Gastrocnemius medialis (tissue), 4 donors: ENCODE measurements around the gene PPAN. TPM values are rescaled to one million over a fixed set of nuclear protein-coding genes. Genes with fewer than 3 reads are reported as not detected.

ENCODE experiments used
- ATAC-seq, 2 donors: fragments of 150-250 bp; one replicate each; pipeline ENCODE4 v1.9.1; 2016
- DNase-seq, 2 donors: peaks; one replicate each; pipeline ENCODE4 v3.0.0-alpha.2; 2019
- H3K27ac ChIP-seq, 4 donors: fragments of 200-600 bp; sonication (generic); 1 replicate in 1 of 4; 2 replicates in 3 of 4; pipeline ENCODE4 v1.5.1; 2016 to 2018; ENCODE audit warnings: mild to moderate bottlenecking in 2 of 4, moderate library complexity in 1 of 4
- H3K27me3 ChIP-seq, 3 donors: fragments of 200-600 bp; sonication (generic) in 2 of 3; 1 replicate in 1 of 3; 2 replicates in 2 of 3; pipeline versions ENCODE4 v1.5.1 to v1.6.0; 2016 to 2019; ENCODE audit warnings: mild to moderate bottlenecking in 1 of 3, moderate library complexity in 1 of 3
- H3K36me3 ChIP-seq, 2 donors: fragments of 200-600 bp; sonication (generic) in 1 of 2; one replicate each; pipeline ENCODE4 v1.5.1; 2017 to 2018
- H3K4me1 ChIP-seq, 2 donors: fragments of 200-600 bp; sonication (generic) in 1 of 2; one replicate each; pipeline ENCODE4 v1.5.1; 2016 to 2017; ENCODE audit warnings: mild to moderate bottlenecking in 2 of 2
- H3K4me3 ChIP-seq, 4 donors: fragments of 200-600 bp; sonication (generic) in 3 of 4; 1 replicate in 1 of 4; 2 replicates in 3 of 4; pipeline ENCODE4 v1.5.1; 2016 to 2019; ENCODE audit warnings: mild to moderate bottlenecking in 2 of 4
- H3K9me3 ChIP-seq, 3 donors: fragments of 200-600 bp; sonication (generic) in 2 of 3; 1 replicate in 1 of 3; 2 replicates in 2 of 3; pipeline ENCODE4 v1.5.1; 2016 to 2019
- POLR2A ChIP-seq, 2 donors: fragments of 450-650 bp; IDR thresholded peaks; one replicate each; pipeline ENCODE4 v1.6.1; 2017; ENCODE audit warnings: antibody characterized with exemption in 2 of 2, mild to moderate bottlenecking in 2 of 2, moderate library complexity in 2 of 2
- in situ Hi-C, 4 donors: fragments of 200-750 bp; cut with MboI; loops; one replicate each; pipeline versions ENCODE4 v1.15.0 to v1.8.0; 2017; ENCODE audit warnings: low sequenced_read_pairs in 4 of 4
- intact Hi-C: fragments of 100-400 bp; cut with DNase I; formaldehyde crosslinking; loops from one replicate; pipeline ENCODE4 v1.15.1; 2023; ENCODE audit warnings: low total_unique reads
- total RNA-seq, 4 donors: library from RNA; depleted of rRNA; stranded (reverse); fragments of >200 nt; gene quantifications; one replicate each; pipeline versions ENCODE4 v1.1.0 to v1.2.3, GENCODE V29; 2016
- TF ChIP-seq, protein P1 (sequence below), 5 experiments: fragments of 450-650 bp in 3 of 5; fragments of 200-600 bp in 2 of 5; sonication (generic) in 2 of 5; IDR thresholded peaks in 4 of 5; conservative IDR thresholded peaks in 1 of 5; 1 replicate in 4 of 5; 2 replicates in 1 of 5; pipeline ENCODE4 v1.5.1; 2016 to 2019; ENCODE audit warnings: antibody characterized with exemption in 5 of 5, mild to moderate bottlenecking in 3 of 5, moderate library complexity in 3 of 5

Gene PPAN
- total RNA-seq, 4 donors from 2014 or later = 30.5 to 42.3 (median 36.7) TPM

DNA sequence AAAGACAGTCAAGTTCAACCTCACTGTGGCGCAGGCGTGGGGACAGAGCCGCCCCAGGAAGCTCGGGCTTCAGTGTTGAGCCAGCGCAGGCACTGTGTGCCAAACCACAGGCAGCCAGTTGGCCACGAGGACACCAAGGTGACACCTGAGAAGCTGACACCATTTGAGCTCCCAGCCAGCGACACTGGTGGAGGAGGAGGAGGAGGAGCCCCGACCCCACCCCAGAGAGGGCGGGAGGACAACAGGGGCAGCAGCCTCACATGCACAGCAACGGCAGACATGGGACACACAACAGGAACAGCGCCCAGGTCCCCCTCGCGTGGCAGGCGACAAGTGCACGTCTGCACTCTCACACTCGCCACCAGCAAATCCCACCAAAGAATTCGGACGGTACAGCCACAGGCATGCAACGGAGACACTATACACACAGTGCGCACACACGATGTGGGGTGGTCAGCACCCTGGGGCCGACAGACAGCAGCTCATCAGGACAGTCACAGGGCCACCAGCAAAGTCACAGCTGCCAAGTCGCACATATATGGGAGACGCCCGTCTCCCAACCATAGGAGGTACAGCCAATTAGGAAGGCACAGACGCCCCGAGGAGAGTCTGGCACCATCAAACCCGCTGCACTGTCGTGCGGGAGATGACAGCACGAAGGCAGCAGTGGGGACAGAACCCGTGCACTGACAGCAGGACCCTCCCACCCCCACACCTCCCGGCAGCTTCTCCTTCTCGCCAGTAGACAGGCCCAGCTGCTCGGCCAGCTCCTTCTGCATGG is 10.1 kb downstream of the PPAN start:
- Histone ChIP-seq H3K27me3 (no peaks in the 10 kb centered on the region), H3K4me1 (peaks cover 13 to 31% of the 10 kb centered on the region in 2 donors), H3K27ac (peak overlapping the region; percentile 60 to 83 (median 78)), H3K9me3 (no peaks in the 10 kb centered on the region), H3K36me3 (peaks cover 0 to 47% of the 10 kb centered on the region in 2 donors), H3K4me3 (no peak overlapping the region)
- in situ Hi-C loops (no loop called here), intact Hi-C loops (loop anchor here (5.0 to 10.0 kb wide), 5 partner anchors 79 to 286 kb away; partner anchors contain the start of genes CDC37, DNMT1, ICAM3 and MRPL4)
- no peak for TF ChIP-seq POLR2A (IDR thresholded peaks at IDR 0.05)
- TF ChIP-seq, protein P1, sequence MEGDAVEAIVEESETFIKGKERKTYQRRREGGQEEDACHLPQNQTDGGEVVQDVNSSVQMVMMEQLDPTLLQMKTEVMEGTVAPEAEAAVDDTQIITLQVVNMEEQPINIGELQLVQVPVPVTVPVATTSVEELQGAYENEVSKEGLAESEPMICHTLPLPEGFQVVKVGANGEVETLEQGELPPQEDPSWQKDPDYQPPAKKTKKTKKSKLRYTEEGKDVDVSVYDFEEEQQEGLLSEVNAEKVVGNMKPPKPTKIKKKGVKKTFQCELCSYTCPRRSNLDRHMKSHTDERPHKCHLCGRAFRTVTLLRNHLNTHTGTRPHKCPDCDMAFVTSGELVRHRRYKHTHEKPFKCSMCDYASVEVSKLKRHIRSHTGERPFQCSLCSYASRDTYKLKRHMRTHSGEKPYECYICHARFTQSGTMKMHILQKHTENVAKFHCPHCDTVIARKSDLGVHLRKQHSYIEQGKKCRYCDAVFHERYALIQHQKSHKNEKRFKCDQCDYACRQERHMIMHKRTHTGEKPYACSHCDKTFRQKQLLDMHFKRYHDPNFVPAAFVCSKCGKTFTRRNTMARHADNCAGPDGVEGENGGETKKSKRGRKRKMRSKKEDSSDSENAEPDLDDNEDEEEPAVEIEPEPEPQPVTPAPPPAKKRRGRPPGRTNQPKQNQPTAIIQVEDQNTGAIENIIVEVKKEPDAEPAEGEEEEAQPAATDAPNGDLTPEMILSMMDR (IDR thresholded peaks at IDR 0.05 in 4 of 5, conservative IDR thresholded peaks at IDR 0.05 in 1 of 5) = no peak
- DNase-seq (peak; percentile 87 to 92), ATAC-seq (peak; percentile 79 to 87)

DNA sequence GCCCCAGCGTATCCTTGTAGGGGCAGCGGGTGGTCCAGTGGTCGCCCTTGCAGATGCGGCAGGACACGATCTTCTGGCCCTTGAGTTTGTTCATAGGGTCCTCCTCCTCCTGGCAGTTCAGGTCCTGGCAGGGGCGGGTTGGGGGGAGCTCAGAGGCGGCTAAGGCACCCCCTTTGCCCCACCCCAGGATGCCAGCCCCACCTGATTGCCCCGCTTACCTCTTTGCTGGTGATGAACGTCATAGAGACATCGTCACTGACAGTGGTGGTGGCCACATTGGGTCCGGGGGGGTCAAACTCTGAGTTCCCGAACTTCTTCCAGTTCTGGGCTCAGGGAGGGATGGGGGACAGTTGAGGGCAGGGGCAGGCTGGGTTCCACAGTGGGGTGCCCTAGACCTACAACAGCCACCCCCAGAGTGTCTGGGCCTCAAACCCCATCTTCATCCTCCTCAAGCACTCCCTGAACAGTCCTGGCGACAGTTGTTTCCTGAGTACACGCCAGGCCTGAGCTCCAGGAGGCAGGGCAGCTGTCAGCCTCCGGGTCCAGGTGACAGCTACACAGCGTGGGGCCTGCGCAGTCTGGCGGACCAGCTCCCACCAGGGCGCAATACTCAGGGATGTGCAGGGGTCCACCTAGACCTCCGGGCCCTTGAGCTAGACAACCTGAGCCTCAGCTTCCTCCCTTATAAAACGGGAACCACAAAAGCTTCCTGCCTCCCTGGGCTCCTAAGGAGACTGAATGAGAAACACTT is 10.9 kb downstream of the PPAN start:
- TF ChIP-seq, protein P1 (IDR thresholded peaks at IDR 0.05 in 4 of 5, conservative IDR thresholded peaks at IDR 0.05 in 1 of 5) = no peak
- TF ChIP-seq POLR2A (IDR thresholded peaks at IDR 0.05) = no peak
- intact Hi-C loops (loop anchor here (5.0 to 10.0 kb wide), 5 partner anchors 78 to 285 kb away; partner anchors contain the start of genes CDC37, DNMT1, ICAM3 and MRPL4), in situ Hi-C loops (no loop called here)
- Histone ChIP-seq H3K27ac (peak overlapping the region; percentile 60 to 83 (median 78)), H3K4me1 (peaks cover 13 to 31% of the 10 kb centered on the region in 2 donors), H3K4me3 (no peak overlapping the region), H3K36me3 (peaks cover 0 to 41% of the 10 kb centered on the region in 2 donors), H3K27me3 (no peaks in the 10 kb centered on the region), H3K9me3 (no peaks in the 10 kb centered on the region)
- ATAC-seq (no peak), DNase-seq (no peak)

DNA sequence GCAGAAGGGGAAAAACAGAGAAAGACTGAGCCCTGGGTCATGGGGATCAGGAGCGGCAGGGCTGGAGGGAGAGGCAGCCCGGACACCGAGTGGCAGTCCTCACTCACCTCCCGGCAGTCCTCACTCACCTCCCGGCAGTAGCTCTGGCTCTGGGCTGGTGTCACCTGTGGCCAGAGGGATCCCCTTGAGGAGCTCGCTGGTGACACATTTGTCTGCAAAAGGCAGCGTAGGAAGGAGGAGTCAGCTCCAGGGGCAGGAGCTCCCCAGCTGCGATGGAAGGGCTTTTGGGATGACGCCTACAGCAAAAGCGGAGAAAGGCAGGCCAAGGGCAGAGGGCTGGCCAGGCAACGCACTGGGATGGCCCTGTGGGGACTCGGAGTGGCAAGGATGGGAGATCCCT is 12.8 kb downstream of the PPAN start:
- in situ Hi-C loops = no loop called here
- DNase-seq = no peak
- intact Hi-C loops = loop anchor here (5.0 to 10.0 kb wide), 5 partner anchors 76 to 283 kb away; partner anchors contain the start of genes CDC37, DNMT1, ICAM3 and MRPL4
- peaks cover 0 to 41% of the 10 kb centered on the region in 2 donors for H3K36me3 ChIP-seq
- H3K27me3 ChIP-seq = no peaks in the 10 kb centered on the region
- peak in 1 of 2 donors; percentile 2 for ATAC-seq
- no peak for TF ChIP-seq POLR2A (IDR thresholded peaks at IDR 0.05)
- TF ChIP-seq, protein P1 (IDR thresholded peaks at IDR 0.05 in 4 of 5, conservative IDR thresholded peaks at IDR 0.05 in 1 of 5) = no peak
- no peaks in the 10 kb centered on the region for H3K9me3 ChIP-seq
- H3K4me3 ChIP-seq = peak overlapping the region; percentile 77 to 98 (median 87)
- H3K4me1 ChIP-seq = peaks cover 13 to 31% of the 10 kb centered on the region in 2 donors
- peak overlapping the region; percentile 86 to 92 (median 89) for H3K27ac ChIP-seq

DNA sequence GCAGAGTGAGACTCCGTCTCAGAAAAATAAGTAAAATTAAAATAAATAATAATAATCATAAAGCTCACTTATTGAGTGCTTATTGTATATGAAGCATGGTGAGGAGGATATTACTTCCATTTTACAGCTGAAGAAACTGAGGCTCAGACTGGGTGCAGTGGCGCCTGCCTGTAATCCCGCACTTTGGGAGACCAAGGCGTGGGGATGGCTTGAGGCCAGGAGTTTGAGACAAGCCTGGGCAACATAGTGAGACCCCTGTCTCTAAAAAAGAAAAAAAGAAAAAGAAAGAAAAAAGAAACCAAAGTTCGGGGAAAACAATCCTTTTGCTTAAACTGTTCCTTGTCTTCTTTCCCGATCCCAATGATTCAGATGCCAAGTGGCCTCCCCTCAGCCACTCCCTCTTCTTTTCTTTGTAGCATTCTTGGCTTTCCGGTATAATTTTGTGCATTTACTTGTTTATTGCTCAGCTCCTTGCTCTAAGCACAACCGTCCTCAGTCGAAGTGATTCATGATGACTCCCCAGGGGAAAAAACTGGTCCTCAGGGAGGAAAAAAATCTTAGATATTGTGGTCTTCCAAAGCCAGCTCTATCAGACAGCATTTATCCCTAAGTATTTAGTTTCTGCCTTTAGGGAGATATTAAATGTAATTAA is 14.5 kb downstream of the PPAN start:
- Histone ChIP-seq H3K4me1 (peaks cover 13 to 29% of the 10 kb centered on the region in 2 donors), H3K9me3 (no peaks in the 10 kb centered on the region), H3K36me3 (peaks cover 0 to 29% of the 10 kb centered on the region in 2 donors), H3K4me3 (no peak overlapping the region), H3K27ac (peak overlapping the region in 2 of 4 donors; percentile 39 to 86), H3K27me3 (no peaks in the 10 kb centered on the region)
- intact Hi-C loops (no loop called here), in situ Hi-C loops (no loop called here)
- no peak for ATAC-seq
- TF ChIP-seq POLR2A (IDR thresholded peaks at IDR 0.05) = no peak
- TF ChIP-seq, protein P1 (IDR thresholded peaks at IDR 0.05 in 4 of 5, conservative IDR thresholded peaks at IDR 0.05 in 1 of 5) = no peak
- DNase-seq = no peak
